A549 (cell line): ENCODE data around the gene ATP11A. TPM values are rescaled to one million over a fixed set of nuclear protein-coding genes. Genes with fewer than 3 reads are reported as not detected.

Experiments
- ATAC-seq, 2 experiments: fragments of 200-7000 bp in 1 of 2; fragments of >200 bp in 1 of 2; cut with Nextera tagmentation in 1 of 2; cut with Tn5 transposase in 1 of 2; 3 replicates each; pipeline versions ENCODE4 v1.8.0 to v1.9.1; 2018 to 2020; ENCODE audit warnings: mild to moderate bottlenecking in 1 of 2, moderate library complexity in 1 of 2
- CTCF ChIA-PET: fragments of 300-600 bp; sonication (Branson Sonifier 250); formaldehyde crosslinking; extraction: SDS; loops from one replicate; lab custom pipeline; 2021; ENCODE audit warnings: antibody characterized with exemption, inconsistent platforms; lab: Yijun Ruan, JAX
- POLR2A ChIA-PET: fragments of 350-600 bp; formaldehyde crosslinking; extraction: SDS; loops from one replicate; lab custom pipeline; 2021; ENCODE audit warnings: antibody characterized with exemption, inconsistent platforms; lab: Yijun Ruan, JAX
- DNase-seq, 2 experiments: peaks; one replicate each; pipeline versions ENCODE4 v3.0.0 to v3.0.0-alpha.2; 2011 to 2016; ENCODE audit warnings: low read depth in 1 of 2, low spot score in 1 of 2
- FAIRE-seq: peaks from 2 replicates; lab custom pipeline; 2011; peaks lifted over from hg19 to GRCh38; lab: Jason Lieb, UNC
- H3K27ac ChIP-seq, 2 experiments: fragments of >200 bp; sonication (Bioruptor Twin); formaldehyde crosslinking; 3 replicates each; pipeline ENCODE4 v1.5.1; 2016 to 2017
- H3K4me1 ChIP-seq: fragments of >200 bp; sonication (Bioruptor Twin); formaldehyde crosslinking; 3 replicates; pipeline ENCODE4 v1.6.1; 2016
- H3K4me2 ChIP-seq: fragments of >200 bp; sonication (Bioruptor Twin); formaldehyde crosslinking; 3 replicates; pipeline ENCODE4 v1.6.1; 2016
- H3K4me3 ChIP-seq: fragments of >200 bp; sonication (Bioruptor Twin); formaldehyde crosslinking; 3 replicates; pipeline ENCODE4 v1.5.1; 2016
- H3K9me3 ChIP-seq: fragments of >200 bp; sonication (Bioruptor Twin); formaldehyde crosslinking; 3 replicates; pipeline ENCODE4 v1.6.1; 2016
- BHLHE40 ChIP-seq: IDR thresholded peaks from 2 replicates; pipeline ENCODE4 v1.6.1; 2012; ENCODE audit warnings: low read depth, low read length, inconsistent platforms
- EHF ChIP-seq: fragments of 250-450 bp; sonication (Bioruptor Pico); IDR thresholded peaks from 2 replicates; pipeline ENCODE4 v1.5.0; 2020; ENCODE audit warnings: mild to moderate bottlenecking
- EHMT2 ChIP-seq: fragments of 200-600 bp; sonication (generic); IDR thresholded peaks from 2 replicates; pipeline ENCODE4 v1.6.1; 2016; ENCODE audit warnings: antibody characterized with exemption, low read depth, mild to moderate bottlenecking, moderate library complexity
- FOSL2 ChIP-seq, 2 experiments: fragments of 450-650 bp in 1 of 2; fragments of >200 bp in 1 of 2; sonication (Bioruptor Twin) in 1 of 2; formaldehyde crosslinking; IDR thresholded peaks; 2 replicates each; pipeline versions ENCODE4 v1.5.0 to v1.6.1; 2016 to 2020; ENCODE audit warnings: mild to moderate bottlenecking in 1 of 2, moderate library complexity in 1 of 2
- FOXS1 ChIP-seq: fragments of 250-450 bp; sonication (Bioruptor Pico); IDR thresholded peaks from 2 replicates; pipeline ENCODE4 v1.5.0; 2020; ENCODE audit warnings: mild to moderate bottlenecking, moderate library complexity
- GATA3 ChIP-seq: IDR thresholded peaks from 2 replicates; pipeline ENCODE4 v1.6.1; 2012; ENCODE audit warnings: borderline replicate concordance
- HEYL ChIP-seq: fragments of 250-450 bp; sonication (Bioruptor Pico); IDR thresholded peaks from 2 replicates; pipeline ENCODE4 v1.8.0; 2021; ENCODE audit warnings: mild to moderate bottlenecking, moderate library complexity
- HOXA7 ChIP-seq: fragments of 250-450 bp; sonication (Bioruptor Pico); IDR thresholded peaks from 2 replicates; pipeline ENCODE4 v1.5.0; 2020; ENCODE audit warnings: mild to moderate bottlenecking, moderate library complexity
- JUNB ChIP-seq: fragments of >200 bp; sonication (Bioruptor Twin); formaldehyde crosslinking; IDR thresholded peaks from 2 replicates; pipeline ENCODE4 v1.6.1; 2016
- KDM1A ChIP-seq: fragments of 200-600 bp; sonication (generic); IDR thresholded peaks from 2 replicates; pipeline ENCODE4 v1.6.1; 2016; ENCODE audit warnings: low read depth, mild to moderate bottlenecking
- MAZ ChIP-seq: fragments of 150-350 bp; IDR thresholded peaks from 2 replicates; pipeline ENCODE4 v1.6.1; 2014; ENCODE audit warnings: antibody characterized with exemption, low read depth, low read length, borderline replicate concordance
- NR3C1 ChIP-seq: fragments of >200 bp; sonication (Bioruptor Twin); formaldehyde crosslinking; IDR thresholded peaks from 3 replicates; pipeline ENCODE4 v1.6.1; 2017
- POLR2A ChIP-seq: IDR thresholded peaks from 2 replicates; pipeline ENCODE4 v1.6.1; 2012; ENCODE audit warnings: mild to moderate bottlenecking, low read length
- RARB ChIP-seq: fragments of 250-450 bp; sonication (Bioruptor Pico); IDR thresholded peaks from 2 replicates; pipeline ENCODE4 v1.8.0; 2021; ENCODE audit warnings: mild to moderate bottlenecking, moderate library complexity
- RNF2 ChIP-seq: fragments of 200-600 bp; sonication (generic); IDR thresholded peaks from 2 replicates; pipeline ENCODE4 v1.6.1; 2016; ENCODE audit warnings: low read depth, mild to moderate bottlenecking, antibody characterized with exemption, moderate library complexity, borderline replicate concordance
- SMC3 ChIP-seq: fragments of >200 bp; sonication (Bioruptor Twin); formaldehyde crosslinking; IDR thresholded peaks from 3 replicates; pipeline ENCODE4 v1.6.1; 2018; ENCODE audit warnings: inconsistent platforms
- SREBF2 ChIP-seq: fragments of 450-650 bp; IDR thresholded peaks from 2 replicates; pipeline ENCODE4 v1.6.1; 2014; ENCODE audit warnings: mild to moderate bottlenecking, moderate library complexity
- TFCP2L1 ChIP-seq: fragments of 250-450 bp; sonication (Bioruptor Pico); IDR thresholded peaks from 2 replicates; pipeline ENCODE4 v1.5.0; 2021; ENCODE audit warnings: mild to moderate bottlenecking
- ZNF302 ChIP-seq: fragments of 250-450 bp; sonication (Bioruptor Pico); IDR thresholded peaks from 2 replicates; pipeline ENCODE4 v1.9.0; 2021; ENCODE audit warnings: inconsistent platforms, mild to moderate bottlenecking, moderate library complexity
- WGBS: methylation state at CpG from one replicate; pipeline ENCODE4 v1.1.6; 2017; ENCODE audit errors: missing lambda C conversion rate; 5-methylcytosine and 5-hydroxymethylcytosine counted together
- polyA plus RNA-seq, 4 experiments: library from polyadenylated mRNA; depleted of rRNA in 3 of 4; stranded (reverse); fragments of >200 nt; fragmentation: RNase III in 1 of 4; extraction: RNeasy Plus Mini Kit Qiagen cat#74134 plus additional on column Dnase treatment in 1 of 4; gene quantifications; 2 replicates in 3 of 4; 3 replicates in 1 of 4; pipeline ENCODE4 v1.2.3, GENCODE V29; 2011 to 2017
- TF ChIP-seq, protein P1 (sequence below): fragments of >200 bp; sonication (Bioruptor Twin); formaldehyde crosslinking; IDR thresholded peaks from 2 replicates; pipeline ENCODE4 v1.6.1; 2016
- TF ChIP-seq, protein P2 (sequence below): fragments of 200-600 bp; sonication (generic); IDR thresholded peaks from 2 replicates; pipeline ENCODE4 v1.6.1; 2016; ENCODE audit warnings: antibody characterized with exemption, mild to moderate bottlenecking, moderate library complexity
- TF ChIP-seq, protein P3 (sequence below): fragments of 250-450 bp; sonication (Bioruptor Pico); IDR thresholded peaks from 2 replicates; pipeline ENCODE4 v1.5.0; 2020; ENCODE audit warnings: low read depth, mild to moderate bottlenecking, moderate library complexity

ATP11A gene
- polyA plus RNA-seq, 2 of the 4 experiments (the other 2 are of a cell fraction), result 4.1 to 8.0 TPM

DNA sequence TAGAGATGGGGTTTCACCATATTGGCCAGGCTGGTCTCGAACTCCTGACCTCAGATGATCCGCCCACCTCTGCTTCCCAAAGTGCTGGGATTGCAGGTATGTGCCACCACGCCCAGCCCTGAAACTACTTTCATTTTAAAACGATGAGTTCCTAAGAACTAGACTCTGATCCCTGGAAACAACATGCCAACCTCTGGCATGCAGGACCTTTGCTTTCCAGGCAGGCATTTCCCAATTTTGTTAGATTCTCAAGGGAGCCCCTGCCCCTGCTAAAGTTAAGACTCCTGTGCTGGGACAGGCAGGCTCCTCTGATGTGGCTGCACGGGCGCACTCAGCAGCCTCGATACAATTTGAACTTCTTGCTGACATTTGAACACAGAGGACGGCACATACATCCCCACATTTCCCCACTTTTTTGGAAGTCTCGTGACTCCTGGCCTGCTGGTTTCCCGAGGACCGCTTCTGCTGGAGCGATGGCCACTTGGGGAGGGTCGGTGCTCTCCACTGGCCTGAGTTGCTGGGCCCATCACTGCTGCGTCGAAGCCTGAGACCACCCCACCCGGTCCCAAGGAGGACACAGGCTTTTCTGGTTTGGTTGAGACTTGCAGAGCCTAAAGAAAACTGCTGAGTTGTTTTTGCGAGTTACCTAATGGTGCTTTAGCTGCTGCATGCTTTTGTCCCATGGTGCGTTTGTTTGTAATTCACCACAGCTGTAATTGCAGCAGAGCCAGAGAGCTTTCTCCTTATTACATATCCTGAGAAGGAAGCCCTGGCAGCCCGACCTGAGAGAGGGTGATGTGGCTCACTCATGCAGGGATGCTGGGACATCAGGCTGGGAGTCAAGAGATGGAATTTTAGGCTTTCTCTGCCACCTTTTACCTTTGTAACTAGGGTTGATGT lies 8.2 kb downstream of the ATP11A start (continued):
- no peak for TF ChIP-seq JUNB
- no peak for TF ChIP-seq ZNF302 (CRISPR knock-in tag)
- no peak for TF ChIP-seq RNF2
- no peak for TF ChIP-seq HOXA7
- TF ChIP-seq SREBF2, result no peak
- no peak for TF ChIP-seq KDM1A
- TF ChIP-seq, all 56 proteins: peak for 0

DNA sequence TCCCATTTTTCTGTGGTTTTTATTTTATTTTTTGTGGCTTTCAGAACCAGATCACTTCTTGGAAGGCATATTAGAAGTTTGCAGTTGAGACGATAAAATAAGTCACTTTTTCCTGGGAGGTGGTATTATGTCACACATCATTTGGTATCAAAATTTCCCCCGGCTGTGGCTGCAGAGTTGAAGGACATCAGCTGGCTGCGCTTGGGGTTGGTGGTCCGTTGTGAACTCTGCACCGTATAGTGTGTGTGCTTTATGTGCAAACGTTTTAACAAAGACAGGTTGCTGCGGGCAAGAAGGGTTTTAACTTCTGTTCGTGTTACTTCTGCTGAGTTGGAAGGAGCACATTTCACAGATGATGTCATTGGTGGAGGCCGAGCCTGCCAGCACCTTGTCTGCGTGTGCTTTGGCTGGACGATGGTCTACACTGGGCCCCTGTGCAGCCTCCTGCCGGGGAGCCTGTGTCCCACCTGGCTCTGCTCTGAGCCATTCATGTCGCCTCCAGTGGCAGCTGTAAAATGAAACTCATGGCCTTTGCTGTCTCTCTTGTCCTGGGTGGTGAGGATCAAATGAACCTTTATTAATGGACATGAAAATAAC lies 9.6 kb downstream of the ATP11A start:
- WGBS, result 88% methylated on average over 11 of the region's 13 CpGs
- FAIRE-seq (no peak), DNase-seq (no peak)

More for the DNA sequence above, 9.6 kb downstream of the ATP11A start:
- no peaks in the 10 kb centered on the region for H3K9me3 ChIP-seq
- no peak for ATAC-seq
- POLR2A ChIA-PET, result no interaction called here
- CTCF ChIA-PET, result no interaction called here
- TF ChIP-seq NR3C1 (no peak), SMC3 (no peak), BHLHE40 (no peak), EHF (no peak), FOXS1 (CRISPR knock-in tag) (no peak), RNF2 (no peak), GATA3 (no peak), SREBF2 (no peak), POLR2A (no peak), MAZ (no peak), HEYL (CRISPR knock-in tag) (no peak), RARB (CRISPR knock-in tag) (no peak), HOXA7 (no peak), FOSL2 (IDR thresholded peaks at IDR 0.05) (no peak), FOSL2 (CRISPR knock-in tag; IDR thresholded peaks at IDR 0.05) (no peak), JUNB (no peak), TFCP2L1 (CRISPR knock-in tag) (no peak), EHMT2 (no peak)
- TF ChIP-seq, protein P1, sequence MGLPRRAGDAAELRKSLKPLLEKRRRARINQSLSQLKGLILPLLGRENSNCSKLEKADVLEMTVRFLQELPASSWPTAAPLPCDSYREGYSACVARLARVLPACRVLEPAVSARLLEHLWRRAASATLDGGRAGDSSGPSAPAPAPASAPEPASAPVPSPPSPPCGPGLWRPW, result no peak
- TF ChIP-seq, protein P2, sequence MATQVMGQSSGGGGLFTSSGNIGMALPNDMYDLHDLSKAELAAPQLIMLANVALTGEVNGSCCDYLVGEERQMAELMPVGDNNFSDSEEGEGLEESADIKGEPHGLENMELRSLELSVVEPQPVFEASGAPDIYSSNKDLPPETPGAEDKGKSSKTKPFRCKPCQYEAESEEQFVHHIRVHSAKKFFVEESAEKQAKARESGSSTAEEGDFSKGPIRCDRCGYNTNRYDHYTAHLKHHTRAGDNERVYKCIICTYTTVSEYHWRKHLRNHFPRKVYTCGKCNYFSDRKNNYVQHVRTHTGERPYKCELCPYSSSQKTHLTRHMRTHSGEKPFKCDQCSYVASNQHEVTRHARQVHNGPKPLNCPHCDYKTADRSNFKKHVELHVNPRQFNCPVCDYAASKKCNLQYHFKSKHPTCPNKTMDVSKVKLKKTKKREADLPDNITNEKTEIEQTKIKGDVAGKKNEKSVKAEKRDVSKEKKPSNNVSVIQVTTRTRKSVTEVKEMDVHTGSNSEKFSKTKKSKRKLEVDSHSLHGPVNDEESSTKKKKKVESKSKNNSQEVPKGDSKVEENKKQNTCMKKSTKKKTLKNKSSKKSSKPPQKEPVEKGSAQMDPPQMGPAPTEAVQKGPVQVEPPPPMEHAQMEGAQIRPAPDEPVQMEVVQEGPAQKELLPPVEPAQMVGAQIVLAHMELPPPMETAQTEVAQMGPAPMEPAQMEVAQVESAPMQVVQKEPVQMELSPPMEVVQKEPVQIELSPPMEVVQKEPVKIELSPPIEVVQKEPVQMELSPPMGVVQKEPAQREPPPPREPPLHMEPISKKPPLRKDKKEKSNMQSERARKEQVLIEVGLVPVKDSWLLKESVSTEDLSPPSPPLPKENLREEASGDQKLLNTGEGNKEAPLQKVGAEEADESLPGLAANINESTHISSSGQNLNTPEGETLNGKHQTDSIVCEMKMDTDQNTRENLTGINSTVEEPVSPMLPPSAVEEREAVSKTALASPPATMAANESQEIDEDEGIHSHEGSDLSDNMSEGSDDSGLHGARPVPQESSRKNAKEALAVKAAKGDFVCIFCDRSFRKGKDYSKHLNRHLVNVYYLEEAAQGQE, result no peak
- TF ChIP-seq, protein P3, sequence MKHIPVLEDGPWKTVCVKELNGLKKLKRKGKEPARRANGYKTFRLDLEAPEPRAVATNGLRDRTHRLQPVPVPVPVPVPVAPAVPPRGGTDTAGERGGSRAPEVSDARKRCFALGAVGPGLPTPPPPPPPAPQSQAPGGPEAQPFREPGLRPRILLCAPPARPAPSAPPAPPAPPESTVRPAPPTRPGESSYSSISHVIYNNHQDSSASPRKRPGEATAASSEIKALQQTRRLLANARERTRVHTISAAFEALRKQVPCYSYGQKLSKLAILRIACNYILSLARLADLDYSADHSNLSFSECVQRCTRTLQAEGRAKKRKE (CRISPR knock-in tag), result no peak
- H3K4me2 ChIP-seq, result no peak overlapping the region
- no peaks in the 10 kb centered on the region for H3K4me1 ChIP-seq
- no peak overlapping the region for H3K27ac ChIP-seq
- no peak overlapping the region for H3K4me3 ChIP-seq
